ENCODE results near the gene SPAG16. TPM values are rescaled to one million over a fixed set of nuclear protein-coding genes. Genes with fewer than 3 reads are reported as not detected.

The SPAG16 gene
- total RNA-seq, 1 experiment from 2014 or later, result 13.0 TPM

DNA sequence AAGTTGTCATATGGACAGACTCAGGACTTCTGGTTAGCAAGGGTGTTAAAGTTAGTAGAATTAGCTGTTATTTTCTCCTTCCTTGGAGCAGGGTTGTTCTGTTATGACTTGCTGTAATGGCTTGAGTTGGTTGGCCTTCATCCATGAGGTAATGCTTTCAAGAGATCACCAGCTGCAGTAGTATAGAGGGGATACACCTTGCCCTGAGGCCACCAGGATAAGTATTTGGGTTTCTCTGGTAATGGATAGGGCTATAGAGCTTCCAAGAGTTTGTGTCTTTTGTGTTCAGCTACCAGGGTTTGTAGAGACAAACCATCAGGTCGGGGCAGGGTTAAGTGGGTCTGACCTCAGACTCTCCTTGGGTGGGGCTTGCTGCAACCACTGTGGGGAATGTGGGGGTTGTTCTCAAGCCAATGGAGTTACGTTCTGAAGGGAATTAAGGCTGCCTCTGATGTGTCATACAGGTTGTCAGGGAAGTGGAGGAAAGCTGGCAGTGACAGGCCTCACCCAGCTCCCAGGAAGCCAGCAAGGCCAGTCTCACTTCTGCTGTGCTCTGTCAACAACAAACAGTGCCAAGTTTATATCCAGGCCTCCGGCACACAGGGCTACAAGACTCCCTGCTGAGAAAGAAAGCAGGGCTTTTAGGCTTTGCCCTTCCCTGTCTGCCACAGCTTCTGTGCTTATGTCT, 356.6 kb downstream of the SPAG16 start:
- no peak for ATAC-seq
- in situ Hi-C loops (cut with HindIII; ENCODE audit: low pct_unique_long_range_greater_than_20kb, low sequenced_read_pairs) (no loop called here), intact Hi-C loops (cut with micrococcal nuclease; ENCODE audit: unreplicated experiment) (no loop called here)
- H3K27me3 ChIP-seq (ENCODE audit: control insufficient read depth, insufficient read depth, low read length), result no peaks in the 10 kb centered on the region
- BruUV-seq (replicated peaks), result no TSS peak
- H3K27ac ChIP-seq (ENCODE audit: low read length), result no peak overlapping the region
- no peaks in the 10 kb centered on the region for H3K9me3 ChIP-seq (ENCODE audit: control insufficient read depth, insufficient read depth, low read depth, low read length)
- TF ChIP-seq, protein P1, sequence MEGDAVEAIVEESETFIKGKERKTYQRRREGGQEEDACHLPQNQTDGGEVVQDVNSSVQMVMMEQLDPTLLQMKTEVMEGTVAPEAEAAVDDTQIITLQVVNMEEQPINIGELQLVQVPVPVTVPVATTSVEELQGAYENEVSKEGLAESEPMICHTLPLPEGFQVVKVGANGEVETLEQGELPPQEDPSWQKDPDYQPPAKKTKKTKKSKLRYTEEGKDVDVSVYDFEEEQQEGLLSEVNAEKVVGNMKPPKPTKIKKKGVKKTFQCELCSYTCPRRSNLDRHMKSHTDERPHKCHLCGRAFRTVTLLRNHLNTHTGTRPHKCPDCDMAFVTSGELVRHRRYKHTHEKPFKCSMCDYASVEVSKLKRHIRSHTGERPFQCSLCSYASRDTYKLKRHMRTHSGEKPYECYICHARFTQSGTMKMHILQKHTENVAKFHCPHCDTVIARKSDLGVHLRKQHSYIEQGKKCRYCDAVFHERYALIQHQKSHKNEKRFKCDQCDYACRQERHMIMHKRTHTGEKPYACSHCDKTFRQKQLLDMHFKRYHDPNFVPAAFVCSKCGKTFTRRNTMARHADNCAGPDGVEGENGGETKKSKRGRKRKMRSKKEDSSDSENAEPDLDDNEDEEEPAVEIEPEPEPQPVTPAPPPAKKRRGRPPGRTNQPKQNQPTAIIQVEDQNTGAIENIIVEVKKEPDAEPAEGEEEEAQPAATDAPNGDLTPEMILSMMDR (IDR thresholded peaks at IDR 0.05), result no peak
- TF ChIP-seq, protein P2, sequence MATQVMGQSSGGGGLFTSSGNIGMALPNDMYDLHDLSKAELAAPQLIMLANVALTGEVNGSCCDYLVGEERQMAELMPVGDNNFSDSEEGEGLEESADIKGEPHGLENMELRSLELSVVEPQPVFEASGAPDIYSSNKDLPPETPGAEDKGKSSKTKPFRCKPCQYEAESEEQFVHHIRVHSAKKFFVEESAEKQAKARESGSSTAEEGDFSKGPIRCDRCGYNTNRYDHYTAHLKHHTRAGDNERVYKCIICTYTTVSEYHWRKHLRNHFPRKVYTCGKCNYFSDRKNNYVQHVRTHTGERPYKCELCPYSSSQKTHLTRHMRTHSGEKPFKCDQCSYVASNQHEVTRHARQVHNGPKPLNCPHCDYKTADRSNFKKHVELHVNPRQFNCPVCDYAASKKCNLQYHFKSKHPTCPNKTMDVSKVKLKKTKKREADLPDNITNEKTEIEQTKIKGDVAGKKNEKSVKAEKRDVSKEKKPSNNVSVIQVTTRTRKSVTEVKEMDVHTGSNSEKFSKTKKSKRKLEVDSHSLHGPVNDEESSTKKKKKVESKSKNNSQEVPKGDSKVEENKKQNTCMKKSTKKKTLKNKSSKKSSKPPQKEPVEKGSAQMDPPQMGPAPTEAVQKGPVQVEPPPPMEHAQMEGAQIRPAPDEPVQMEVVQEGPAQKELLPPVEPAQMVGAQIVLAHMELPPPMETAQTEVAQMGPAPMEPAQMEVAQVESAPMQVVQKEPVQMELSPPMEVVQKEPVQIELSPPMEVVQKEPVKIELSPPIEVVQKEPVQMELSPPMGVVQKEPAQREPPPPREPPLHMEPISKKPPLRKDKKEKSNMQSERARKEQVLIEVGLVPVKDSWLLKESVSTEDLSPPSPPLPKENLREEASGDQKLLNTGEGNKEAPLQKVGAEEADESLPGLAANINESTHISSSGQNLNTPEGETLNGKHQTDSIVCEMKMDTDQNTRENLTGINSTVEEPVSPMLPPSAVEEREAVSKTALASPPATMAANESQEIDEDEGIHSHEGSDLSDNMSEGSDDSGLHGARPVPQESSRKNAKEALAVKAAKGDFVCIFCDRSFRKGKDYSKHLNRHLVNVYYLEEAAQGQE (IDR thresholded peaks at IDR 0.05; ENCODE audit: insufficient read depth in 1 of 2, low read depth in 2 of 2, low read length in 1 of 2), result no peak
- TF ChIP-seq TCF7L2 (IDR thresholded peaks at IDR 0.05; ENCODE audit: low read depth, low read length), result no peak
- TF ChIP-seq POLR2AphosphoS5 (IDR thresholded peaks at IDR 0.05; ENCODE audit: low read depth, low read length), result no peak
- TF ChIP-seq SIN3A (IDR thresholded peaks at IDR 0.05; ENCODE audit: borderline replicate concordance, insufficient read depth, low read depth, low read length), result no peak
- no peaks in the 10 kb centered on the region for H3K4me1 ChIP-seq (ENCODE audit: control insufficient read depth, insufficient read depth, low read length)
- H3K4me3 ChIP-seq (ENCODE audit: low read depth in 2 of 2, low read length in 2 of 2), result no peak overlapping the region
- no peak for DNase-seq (ENCODE audit: low read depth, low spot score)
- no peaks in the 10 kb centered on the region for H3K36me3 ChIP-seq (ENCODE audit: control insufficient read depth, insufficient read depth, low read length)
- ChIA-PET CTCF (no interaction called here), POLR2A (no interaction called here)

DNA sequence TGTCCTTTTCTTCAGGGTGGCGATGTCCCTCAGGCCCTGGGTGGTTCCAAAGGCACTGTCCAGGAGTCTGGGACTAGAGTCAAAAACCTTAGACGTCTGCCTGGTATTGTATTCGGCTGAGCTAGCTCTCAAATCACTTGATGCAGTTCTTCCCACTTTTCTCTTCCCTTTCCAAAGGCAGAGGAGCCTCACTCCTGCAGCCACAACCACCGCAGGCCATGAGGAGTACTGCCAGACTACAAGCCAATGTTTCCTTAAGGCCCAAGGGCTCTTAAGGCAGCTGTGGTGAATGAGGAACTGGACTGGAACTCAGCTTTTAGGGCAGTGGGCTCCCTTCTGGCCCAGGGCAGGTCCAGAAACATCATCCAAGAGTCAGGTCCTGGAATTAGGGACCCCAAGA, 360.7 kb downstream of the SPAG16 start:
- DNase-seq (ENCODE audit: low read depth, low spot score), result no peak
- intact Hi-C loops (cut with micrococcal nuclease; ENCODE audit: unreplicated experiment), result no loop called here
- Histone ChIP-seq H3K4me1 (ENCODE audit: control insufficient read depth, insufficient read depth, low read length) (no peaks in the 10 kb centered on the region), H3K36me3 (ENCODE audit: control insufficient read depth, insufficient read depth, low read length) (no peaks in the 10 kb centered on the region), H3K27ac (ENCODE audit: low read length) (no peak overlapping the region), H3K27me3 (ENCODE audit: control insufficient read depth, insufficient read depth, low read length) (no peaks in the 10 kb centered on the region), H3K4me3 (ENCODE audit: low read depth in 2 of 2, low read length in 2 of 2) (no peak overlapping the region), H3K9me3 (ENCODE audit: control insufficient read depth, insufficient read depth, low read depth, low read length) (no peaks in the 10 kb centered on the region)
- no TSS peak for BruUV-seq (replicated peaks)
- in situ Hi-C loops (cut with HindIII; ENCODE audit: low pct_unique_long_range_greater_than_20kb, low sequenced_read_pairs), result no loop called here
- ChIA-PET POLR2A (no interaction called here), CTCF (no interaction called here)
- no peak for ATAC-seq
- TF ChIP-seq, protein P2 (IDR thresholded peaks at IDR 0.05; ENCODE audit: insufficient read depth in 1 of 2, low read depth in 2 of 2, low read length in 1 of 2), result no peak
- no peak for TF ChIP-seq TCF7L2 (IDR thresholded peaks at IDR 0.05; ENCODE audit: low read depth, low read length)
- TF ChIP-seq POLR2AphosphoS5 (IDR thresholded peaks at IDR 0.05; ENCODE audit: low read depth, low read length), result no peak
- TF ChIP-seq, protein P1 (IDR thresholded peaks at IDR 0.05), result no peak
- no peak for TF ChIP-seq SIN3A (IDR thresholded peaks at IDR 0.05; ENCODE audit: borderline replicate concordance, insufficient read depth, low read depth, low read length)

Measured in Panc1 (cell line).